Endothelial cell of umbilical vein (primary cell): Measurements from ENCODE around the gene FAM53B. TPM values are rescaled to one million over a fixed set of nuclear protein-coding genes. Genes with fewer than 3 reads are reported as not detected.

Source experiments
- BruUV-seq: library from RNA; stranded (reverse); fragments of 400-500 nt; replicated peaks from 2 replicates; lab custom pipeline; 2021; lab: Mats Ljungman, UMichigan
- CTCF ChIA-PET: fragments of 300-600, 350-600 bp; sonication (Branson Sonifier 250); formaldehyde crosslinking; loops from one replicate; lab custom pipeline; 2021; ENCODE audit warnings: antibody characterized with exemption, inconsistent platforms; lab: Charles Lee
- POLR2A ChIA-PET: fragments of 300-600, 350-600 bp; sonication (Branson Sonifier 250); formaldehyde crosslinking; loops from one replicate; lab custom pipeline; 2021; ENCODE audit warnings: antibody characterized with exemption, inconsistent platforms; lab: Charles Lee
- DNase-seq: peaks from one replicate; pipeline ENCODE4 v3.0.0-alpha.2; 2011; ENCODE audit warnings: low read depth, low spot score
- FAIRE-seq: peaks from 2 replicates; lab custom pipeline; 2011; peaks lifted over from hg19 to GRCh38; lab: Jason Lieb, UNC
- H2AFZ ChIP-seq: 2 replicates; pipeline ENCODE4 v1.6.0; 2012; ENCODE audit warnings: low read depth, low read length, control low read depth, inconsistent platforms
- H3K27ac ChIP-seq: 2 replicates; pipeline ENCODE4 v1.5.1; 2011; ENCODE audit warnings: low read depth, mild to moderate bottlenecking, control low read depth, low read length, moderate library complexity; ENCODE audit not compliant: insufficient read depth
- H3K27me3 ChIP-seq, 2 experiments: 2 replicates each; pipeline versions ENCODE4 v1.6.0 to v1.6.1; 2011; ENCODE audit warnings: low read length in 2 of 2, mixed read lengths in 1 of 2; ENCODE audit not compliant: control insufficient read depth in 2 of 2, insufficient read depth in 2 of 2
- H3K36me3 ChIP-seq, 2 experiments: 2 replicates in 1 of 2; 3 replicates in 1 of 2; pipeline ENCODE4 v1.5.1; 2011; ENCODE audit warnings: low read length in 2 of 2, mild to moderate bottlenecking in 1 of 2, moderate library complexity in 1 of 2; ENCODE audit not compliant: control insufficient read depth in 2 of 2, insufficient read depth in 2 of 2; ENCODE audit errors: extremely low read depth in 1 of 2
- H3K4me1 ChIP-seq: 3 replicates; pipeline ENCODE4 v1.5.1; 2011; ENCODE audit warnings: mild to moderate bottlenecking, low read length; ENCODE audit not compliant: control insufficient read depth, insufficient read depth; ENCODE audit errors: extremely low read depth
- H3K4me2 ChIP-seq: 2 replicates; pipeline ENCODE4 v1.6.1; 2011; ENCODE audit warnings: low read length, control low read depth, mixed read lengths; ENCODE audit not compliant: insufficient read depth
- H3K4me3 ChIP-seq, 3 experiments: fragments of 200-600 bp in 1 of 3; sonication (generic), shearing (Covaris generic) in 1 of 3; replicated peaks in 1 of 3; 2 replicates each; pipeline ENCODE4 v1.5.1; 2011 to 2016; ENCODE audit warnings: control low read depth in 3 of 3, low read length in 3 of 3, mild to moderate bottlenecking in 2 of 3, inconsistent platforms in 1 of 3, low read depth in 1 of 3, moderate library complexity in 1 of 3; ENCODE audit not compliant: insufficient read depth in 1 of 3
- H3K79me2 ChIP-seq: 2 replicates; pipeline ENCODE4 v1.6.0; 2012; ENCODE audit warnings: low read length, inconsistent platforms; ENCODE audit not compliant: control insufficient read depth, insufficient read depth
- H3K9ac ChIP-seq: replicated peaks from 2 replicates; pipeline ENCODE3; 2011; ENCODE audit warnings: low read length, control low read depth; ENCODE audit not compliant: insufficient read depth; ENCODE audit errors: extremely low read depth
- H3K9me1 ChIP-seq: replicated peaks from 3 replicates; pipeline ENCODE4 v1.6.0; 2011; ENCODE audit warnings: mild to moderate bottlenecking, low read length; ENCODE audit not compliant: control insufficient read depth, insufficient read depth; ENCODE audit errors: extremely low read depth
- H3K9me3 ChIP-seq: replicated peaks from 2 replicates; pipeline ENCODE4 v1.5.1; 2012; ENCODE audit warnings: low read length, inconsistent platforms; ENCODE audit not compliant: control insufficient read depth, insufficient read depth
- H4K20me1 ChIP-seq: replicated peaks from 2 replicates; pipeline ENCODE3; 2011; ENCODE audit warnings: mild to moderate bottlenecking, low read length; ENCODE audit not compliant: control insufficient read depth, insufficient read depth; ENCODE audit errors: extremely low read depth
- CTCF ChIP-seq, 2 donors: IDR thresholded peaks; 1 replicate in 1 of 2; 2 replicates in 1 of 2; pipeline ENCODE4 v1.5.1; 2011; ENCODE audit warnings: low read length in 2 of 2, mild to moderate bottlenecking in 2 of 2, moderate library complexity in 2 of 2, control low read depth in 1 of 2, inconsistent platforms in 1 of 2, low read depth in 1 of 2; ENCODE audit not compliant: insufficient read depth in 1 of 2; ENCODE audit errors: extremely low read depth in 1 of 2
- EZH2 ChIP-seq: IDR thresholded peaks from 2 replicates; pipeline ENCODE4 v1.6.1; 2012; ENCODE audit warnings: borderline replicate concordance, low read depth, mild to moderate bottlenecking, moderate library complexity, low read length, inconsistent platforms; ENCODE audit not compliant: severe bottlenecking
- FOS ChIP-seq: IDR thresholded peaks from 2 replicates; pipeline ENCODE4 v1.6.1; 2011; ENCODE audit warnings: mild to moderate bottlenecking, low read length, moderate library complexity, borderline replicate concordance; ENCODE audit not compliant: insufficient read depth
- GATA2 ChIP-seq: IDR thresholded peaks from 2 replicates; pipeline ENCODE4 v1.7.0; 2011; ENCODE audit warnings: low read depth, mild to moderate bottlenecking, moderate library complexity, mixed read lengths, low read length; ENCODE audit not compliant: insufficient read length, insufficient read depth
- JUN ChIP-seq: IDR thresholded peaks from 2 replicates; pipeline ENCODE4 v1.6.1; 2011; ENCODE audit warnings: borderline replicate concordance, low read depth; ENCODE audit not compliant: insufficient read length, insufficient read depth
- MAX ChIP-seq: IDR thresholded peaks from 2 replicates; pipeline ENCODE4 v1.6.1; 2011; ENCODE audit not compliant: insufficient read depth, insufficient read length
- MYC ChIP-seq: IDR thresholded peaks from one replicate; pipeline ENCODE4 v1.6.1; 2011; ENCODE audit warnings: mild to moderate bottlenecking, low read depth, low read length
- POLR2A ChIP-seq: IDR thresholded peaks from 2 replicates; pipeline ENCODE4 v1.6.1; 2012; ENCODE audit warnings: low read depth, mild to moderate bottlenecking, control low read depth, low read length
- dilution Hi-C: fragments of 300-500 bp; cut with MboI; formaldehyde crosslinking; loops from one replicate; pipeline ENCODE4 v1.15.0; 2019; ENCODE audit warnings: low sequenced_read_pairs; ENCODE audit not compliant: extremely low pct_ligation_motif_present
- intact Hi-C: fragments of 100-400 bp; cut with micrococcal nuclease; formaldehyde crosslinking; loops from one replicate; pipeline ENCODE4 v1.10.0; 2022
- polyA plus RNA-seq, 4 experiments: library from polyadenylated mRNA; depleted of rRNA in 3 of 4; stranded (reverse) in 3 of 4; unstranded in 1 of 4; fragments of >200 nt; gene quantifications; 2 replicates each; pipeline versions ENCODE4 v1.2.1 to v1.2.3, GENCODE V29; 2011 to 2012; ENCODE audit warnings: missing spikeins in 1 of 4
- total RNA-seq: library from RNA; stranded (reverse); gene quantifications from 2 replicates; pipeline ENCODE4 v1.2.3, GENCODE V29; 2021

FAM53B gene
- total and polyA plus RNA-seq, 2 donors (not counting 3 experiments of a cell fraction or from before 2014, with no cell fraction given) = 8.5 to 21.1 TPM

- H3K4me3 ChIP-seq = no peak overlapping the region
- H3K79me2 ChIP-seq = no peaks in the 10 kb centered on the region
- BruUV-seq = no TSS peak
- no peaks in the 10 kb centered on the region for H3K9me3 ChIP-seq
- no peaks in the 10 kb centered on the region for H3K9me1 ChIP-seq
- H3K27me3 ChIP-seq = no peaks in the 10 kb centered on the region
- intact Hi-C loops (loop anchor here (10.0 kb wide), 1 partner anchor 1603 kb away; the partner anchor contains the start of genes ACADSB and IKZF5), dilution Hi-C loops (no loop called here)
- H3K9ac ChIP-seq = no peak overlapping the region
- no peak overlapping the region for H2AFZ ChIP-seq
- TF ChIP-seq POLR2A = no peak
- no peak for TF ChIP-seq FOS
- TF ChIP-seq MYC = no peak
- TF ChIP-seq MAX = no peak
- no peak for TF ChIP-seq GATA2
- no peak for TF ChIP-seq CTCF (IDR thresholded peaks at IDR 0.05; ENCODE audit: extremely low read depth in 1 of 2, insufficient read depth in 1 of 2, low read depth in 1 of 2, low read length in 2 of 2)
- TF ChIP-seq EZH2 = no peak
- TF ChIP-seq JUN = no peak
- no peaks in the 10 kb centered on the region for H3K36me3 ChIP-seq
- peaks cover 7% of the 10 kb centered on the region for H3K4me1 ChIP-seq
- FAIRE-seq (no peak), DNase-seq (no peak)
- ChIA-PET POLR2A (no interaction called here), CTCF (interaction anchor here (2.6 kb wide), 1 partner anchor 133 kb away, joined by 19 read pairs; no protein-coding TSS in a partner anchor)
- no peak overlapping the region for H3K4me2 ChIP-seq
- H3K27ac ChIP-seq = no peak overlapping the region
- no peaks in the 10 kb centered on the region for H4K20me1 ChIP-seq
Measured at GRCh38 chr10:124608093-124608721, 136.0 kb downstream of the FAM53B start.
